Measurements from ENCODE around the gene OTOGL. TPM values are rescaled to one million over a fixed set of nuclear protein-coding genes. Genes with fewer than 3 reads are reported as not detected.
"Not testable (repeated sequence)": the region's sequence is repeated elsewhere in the genome, so short reads cannot be mapped to it uniquely, and the experiment has no call there.

The OTOGL gene
- total RNA-seq, 3 donors from 2014 or later: 0.16 to 1.3 (median 0.59) TPM

GRCh38 chr12:80129895-80130530 is 30.7 kb downstream of the OTOGL start:
- H3K36me3 ChIP-seq: no peaks in the 10 kb centered on the region
- no peaks in the 10 kb centered on the region for H3K4me1 ChIP-seq
- H3K27ac ChIP-seq: peak overlapping the region; percentile 68 to 77
- no peak overlapping the region for H3K4me3 ChIP-seq
- intact Hi-C loops (cut with DNase I; ENCODE audit: low total_unique reads): no loop called here
- TF ChIP-seq POLR2AphosphoS5 (IDR thresholded peaks at IDR 0.05) (peak in 2 of 3 donors; percentile 24 to 54), POLR2A (IDR thresholded peaks at IDR 0.05) (no peak)
- no peak for DNase-seq (ENCODE audit: low spot score in 2 of 2)
- no peaks in the 10 kb centered on the region for H3K9me3 ChIP-seq
- H3K27me3 ChIP-seq: no peaks in the 10 kb centered on the region

GRCh38 chr12:80135624-80136023 is 36.3 kb downstream of the OTOGL start:
- Histone ChIP-seq H3K4me1 (no peaks in the 10 kb centered on the region), H3K4me3 (no peak overlapping the region), H3K36me3 (no peaks in the 10 kb centered on the region), H3K9me3 (no peaks in the 10 kb centered on the region), H3K27ac (no peak overlapping the region), H3K27me3 (no peaks in the 10 kb centered on the region)
- intact Hi-C loops (cut with DNase I; ENCODE audit: low total_unique reads): no loop called here
- TF ChIP-seq POLR2AphosphoS5 (IDR thresholded peaks at IDR 0.05): no peak
- TF ChIP-seq POLR2A (IDR thresholded peaks at IDR 0.05): no peak
- TF ChIP-seq CTCF (IDR thresholded peaks at IDR 0.05): no peak
- DNase-seq (ENCODE audit: low spot score in 2 of 2): no peak

- Histone ChIP-seq H3K27ac (no peak overlapping the region), H3K9me3 (no peaks in the 10 kb centered on the region), H3K36me3 (no peaks in the 10 kb centered on the region), H3K4me3 (no peak overlapping the region), H3K4me1 (no peaks in the 10 kb centered on the region), H3K27me3 (no peaks in the 10 kb centered on the region)
- intact Hi-C loops (cut with DNase I; ENCODE audit: low total_unique reads): no loop called here
- TF ChIP-seq CTCF (IDR thresholded peaks at IDR 0.05) (no peak), POLR2A (IDR thresholded peaks at IDR 0.05) (no peak)
- no peak for DNase-seq (ENCODE audit: low spot score in 2 of 2)
These were observed 40.7 kb downstream of the OTOGL start for GRCh38 chr12:80140005-80140404.

- no peaks in the 10 kb centered on the region for H3K27me3 ChIP-seq
- H3K4me3 ChIP-seq: no peak overlapping the region
- no peak for DNase-seq (ENCODE audit: low spot score in 2 of 2)
- H3K9me3 ChIP-seq: no peaks in the 10 kb centered on the region
- intact Hi-C loops (cut with DNase I; ENCODE audit: low total_unique reads): no loop called here
- no peaks in the 10 kb centered on the region for H3K4me1 ChIP-seq
- no peaks in the 10 kb centered on the region for H3K36me3 ChIP-seq
- H3K27ac ChIP-seq: no peak overlapping the region
- TF ChIP-seq POLR2A (IDR thresholded peaks at IDR 0.05) (no peak), POLR2AphosphoS5 (IDR thresholded peaks at IDR 0.05) (no peak), CTCF (IDR thresholded peaks at IDR 0.05) (no peak)
These were observed 43.3 kb downstream of the OTOGL start for GRCh38 chr12:80142640-80143039.

GRCh38 chr12:80143537-80143936 is 44.2 kb downstream of the OTOGL start:
- H3K36me3 ChIP-seq: no peaks in the 10 kb centered on the region
- intact Hi-C loops (cut with DNase I; ENCODE audit: low total_unique reads): no loop called here
- H3K4me1 ChIP-seq: no peaks in the 10 kb centered on the region
- no peak overlapping the region for H3K27ac ChIP-seq
- no peak overlapping the region for H3K4me3 ChIP-seq
- DNase-seq (ENCODE audit: low spot score in 2 of 2): no peak
- H3K9me3 ChIP-seq: no peaks in the 10 kb centered on the region
- TF ChIP-seq CTCF (IDR thresholded peaks at IDR 0.05) (no peak), POLR2AphosphoS5 (IDR thresholded peaks at IDR 0.05) (no peak), POLR2A (IDR thresholded peaks at IDR 0.05) (no peak)
- H3K27me3 ChIP-seq: no peaks in the 10 kb centered on the region

- H3K27me3 ChIP-seq; intact Hi-C loops (cut with DNase I; ENCODE audit: low total_unique reads); H3K4me1 ChIP-seq; H3K9me3 ChIP-seq; DNase-seq (ENCODE audit: low spot score in 2 of 2); H3K36me3 ChIP-seq; H3K4me3 ChIP-seq; H3K27ac ChIP-seq: not testable (repeated sequence)
These were observed 50.4 kb downstream of the OTOGL start for GRCh38 chr12:80149547-80150313.

Data from breast epithelium (tissue), 4 donors.